ENCODE measurements around the gene NRP2. TPM values are rescaled to one million over a fixed set of nuclear protein-coding genes. Genes with fewer than 3 reads are reported as not detected.
A peak's percentile ranks its signal among the peaks of the same experiment; 100 is the strongest.

Gene NRP2
- polyA plus RNA-seq (ENCODE audit: insufficient read depth in 1 of 5, insufficient read length in 5 of 5, low replicate concordance in 1 of 5): 10 to 100 TPM; 41.2 to 64.8 (median 59.7) TPM
- long read RNA-seq, donor 1, partial matches to known transcripts: 0 of 4 reads
- long read RNA-seq, donor 1, other reads (novel, unspliced or antisense): 0 of 4 reads
- long read RNA-seq, donor 2, partial matches to known transcripts: 0 of 2 reads
- long read RNA-seq, donor 2, other reads (novel, unspliced or antisense): 0 of 2 reads
- long read RNA-seq, donor 3, partial matches to known transcripts: 5 of 5 reads
- long read RNA-seq, donor 3, other reads (novel, unspliced or antisense): 0 of 5 reads
- long read RNA-seq, donor 4, partial matches to known transcripts: 0 of 4 reads
- long read RNA-seq, donor 4, other reads (novel, unspliced or antisense): 0 of 4 reads
- long read RNA-seq, donor 5, partial matches to known transcripts: 0 of 3 reads
- long read RNA-seq, donor 5, other reads (novel, unspliced or antisense): 0 of 3 reads
- long read RNA-seq, donor 6, full-length matches to known transcripts: 3 of 10 reads
- long read RNA-seq, donor 6, partial matches to known transcripts: 7 of 10 reads
- long read RNA-seq, donor 6, other reads (novel, unspliced or antisense): 0 of 10 reads
- long read RNA-seq, donor 7, partial matches to known transcripts: 0 of 1 reads
- long read RNA-seq, donor 7, other reads (novel, unspliced or antisense): 0 of 1 reads
- long read RNA-seq, donor 8, full-length matches to known transcripts: 5 of 5 reads
- long read RNA-seq, donor 8, partial matches to known transcripts: 0 of 5 reads
- long read RNA-seq, donor 8, other reads (novel, unspliced or antisense): 0 of 5 reads

- DNase-seq: peak; percentile 86 to 88
These were observed at the start of gene NRP2 for GRCh38 chr2:205682239-205682970. NRP2 (plus strand) TSS chr2:205682501; CDS start chr2:205683291, 790 bp downstream.

- DNase-seq: peak; percentile 31 to 49
These were observed 48.3 kb upstream of the NRP2 start for GRCh38 chr2:205633994-205634393.

- DNase-seq: no peak
These were observed 45.6 kb upstream of the NRP2 start for GRCh38 chr2:205636549-205637319.

GRCh38 chr2:205637320-205637602 is 45.0 kb upstream of the NRP2 start:
- DNase-seq: no peak

- DNase-seq: no peak
These were observed 44.4 kb upstream of the NRP2 start for GRCh38 chr2:205637779-205638503.

GRCh38 chr2:205640716-205641115 is 41.6 kb upstream of the NRP2 start:
- no peak for DNase-seq

- DNase-seq: peak in 1 of 2 donors; percentile 10
These were observed 39.5 kb upstream of the NRP2 start for GRCh38 chr2:205642599-205643356.

GRCh38 chr2:205643391-205643885 is 38.9 kb upstream of the NRP2 start:
- no peak for DNase-seq

GRCh38 chr2:205644018-205644417 is 38.3 kb upstream of the NRP2 start:
- DNase-seq: no peak

- no peak for DNase-seq
These were observed 35.6 kb upstream of the NRP2 start for GRCh38 chr2:205646680-205647079.

- DNase-seq: no peak
These were observed 31.9 kb upstream of the NRP2 start for GRCh38 chr2:205650450-205650849.

GRCh38 chr2:205650931-205651330 is 31.4 kb upstream of the NRP2 start:
- DNase-seq: no peak

GRCh38 chr2:205651719-205652118 is 30.6 kb upstream of the NRP2 start:
- no peak for DNase-seq

- no peak for DNase-seq
These were observed 27.3 kb upstream of the NRP2 start for GRCh38 chr2:205654878-205655605.

GRCh38 chr2:205655779-205656456 is 26.4 kb upstream of the NRP2 start:
- DNase-seq: no peak

GRCh38 chr2:205656461-205656860 is 25.8 kb upstream of the NRP2 start:
- no peak for DNase-seq

- DNase-seq: no peak
These were observed 25.4 kb upstream of the NRP2 start for GRCh38 chr2:205656941-205657340.

- no peak for DNase-seq
These were observed 24.7 kb upstream of the NRP2 start for GRCh38 chr2:205657579-205657978.

GRCh38 chr2:205658068-205658467 is 24.2 kb upstream of the NRP2 start:
- DNase-seq: no peak

All from right lung (tissue), 10 donors.